HG03060 (cell line): ENCODE data around the gene MACROD2.

Experiments
- ATAC-seq: cut with Tn5 transposase; IDR thresholded peaks from one replicate; pipeline ENCODE4 v1.9.1; 2021; ENCODE audit warnings: low read depth, moderate number of reproducible peaks; ENCODE audit not compliant: unreplicated experiment

MACROD2 gene

GRCh38 chr20:16061351-16061750 lies 2066.0 kb downstream of the MACROD2 start:
- ATAC-seq, result no peak

GRCh38 chr20:16062661-16063581 lies 2067.6 kb downstream of the MACROD2 start:
- no peak for ATAC-seq

- ATAC-seq, result no peak
Observed at GRCh38 chr20:16063881-16064280, 2068.6 kb downstream of the MACROD2 start.

DNA sequence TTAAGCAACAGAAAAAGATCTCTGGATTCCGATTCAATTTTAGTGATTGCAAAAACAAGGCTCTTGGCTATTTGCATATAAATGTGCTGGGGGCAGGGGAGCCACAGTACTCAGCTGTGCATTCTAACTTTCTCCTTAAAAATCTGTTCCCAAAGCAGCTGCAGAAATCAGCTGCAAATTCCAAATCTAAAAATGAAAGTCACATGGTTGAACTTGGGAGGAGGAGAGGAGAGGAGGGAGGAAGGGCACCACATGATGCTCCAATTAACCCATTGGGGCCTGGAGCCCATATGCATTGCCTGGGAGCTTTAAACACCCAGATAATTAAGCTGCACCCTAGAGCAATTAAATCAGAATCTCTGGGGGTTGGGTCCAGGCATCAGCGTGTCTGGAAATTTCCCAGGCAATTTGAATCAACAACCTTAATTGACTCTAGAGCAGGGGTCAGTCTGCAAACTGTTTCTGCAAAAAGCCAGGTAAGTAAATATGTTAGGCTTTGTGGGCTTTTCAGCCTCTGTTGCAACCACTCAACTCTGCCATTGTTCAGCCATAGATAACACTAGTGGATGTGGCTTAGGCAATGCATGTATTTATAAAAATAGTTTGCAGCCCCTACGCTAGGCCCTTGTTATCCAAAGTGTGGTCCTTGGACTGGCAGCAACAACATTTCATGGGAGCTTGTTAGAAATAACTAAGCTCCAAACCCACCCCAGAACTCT lies 2069.8 kb downstream of the MACROD2 start:
- no peak for ATAC-seq

DNA sequence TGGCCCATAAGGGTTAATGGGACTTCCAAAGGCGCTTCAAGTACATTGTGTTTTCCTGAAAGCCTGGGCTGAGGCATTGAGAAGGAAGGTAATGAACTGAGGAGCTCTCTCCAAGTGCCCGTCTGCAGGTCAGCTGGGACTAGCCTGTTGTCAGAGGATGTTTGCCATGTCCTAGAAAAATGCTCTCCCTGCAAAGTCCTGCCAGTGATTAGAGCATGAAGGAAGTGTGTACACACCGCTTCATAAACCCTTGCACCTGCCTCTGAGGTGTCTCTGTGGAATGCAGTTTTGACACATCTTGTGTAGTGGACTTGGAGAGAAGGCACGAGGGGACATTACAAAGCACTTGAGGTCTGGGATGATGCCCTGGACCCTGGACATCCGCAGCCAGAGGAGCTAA lies 2071.3 kb downstream of the MACROD2 start:
- no peak for ATAC-seq

DNA sequence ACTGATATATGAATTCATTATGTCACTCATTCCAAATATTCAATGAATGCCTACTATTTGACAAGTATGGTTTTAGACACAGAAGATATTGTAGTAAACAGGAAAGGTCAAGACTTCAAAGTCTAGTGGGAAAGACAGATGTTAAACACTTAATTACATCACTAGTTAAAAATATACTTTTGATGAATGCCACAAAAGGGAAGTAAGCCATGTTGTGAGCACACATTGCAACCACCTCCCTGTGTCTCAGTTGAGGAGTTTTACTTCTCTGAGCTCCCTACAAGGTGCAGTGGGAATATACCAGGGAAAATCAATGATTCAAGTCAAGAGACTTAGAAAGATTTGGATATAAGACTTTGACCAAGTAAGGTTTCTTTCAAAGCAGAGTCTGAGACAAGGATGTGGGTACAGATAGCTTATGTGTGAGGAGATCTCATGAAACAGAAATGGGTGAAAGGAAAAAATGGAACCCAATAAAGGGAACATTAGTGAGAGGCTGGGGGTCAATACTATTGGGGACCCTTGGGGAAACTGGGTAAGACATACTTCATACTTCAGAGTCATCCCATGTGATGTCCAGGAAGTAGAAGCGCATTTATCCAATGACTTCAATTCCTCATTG lies 2074.2 kb downstream of the MACROD2 start:
- ATAC-seq, result peak; percentile 90

DNA sequence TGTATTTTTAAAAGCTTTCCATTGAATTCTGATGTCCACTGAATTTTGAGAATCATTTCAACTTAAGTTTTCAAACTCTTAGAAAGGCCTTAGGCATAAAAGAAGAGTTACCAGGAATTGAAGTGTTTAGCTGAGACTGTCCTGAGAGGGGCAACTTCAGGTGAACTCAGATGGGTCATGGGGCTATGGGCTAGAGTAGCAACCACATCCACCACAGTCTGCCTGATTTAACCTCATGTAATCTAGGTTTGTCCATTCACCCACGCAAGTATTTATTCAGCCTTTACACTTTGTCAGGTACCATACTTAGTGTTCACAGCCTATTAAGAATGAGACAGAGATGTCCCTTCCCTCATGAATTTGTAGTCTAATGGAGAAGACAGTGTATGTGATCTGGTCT lies 2076.9 kb downstream of the MACROD2 start:
- ATAC-seq, result no peak

DNA sequence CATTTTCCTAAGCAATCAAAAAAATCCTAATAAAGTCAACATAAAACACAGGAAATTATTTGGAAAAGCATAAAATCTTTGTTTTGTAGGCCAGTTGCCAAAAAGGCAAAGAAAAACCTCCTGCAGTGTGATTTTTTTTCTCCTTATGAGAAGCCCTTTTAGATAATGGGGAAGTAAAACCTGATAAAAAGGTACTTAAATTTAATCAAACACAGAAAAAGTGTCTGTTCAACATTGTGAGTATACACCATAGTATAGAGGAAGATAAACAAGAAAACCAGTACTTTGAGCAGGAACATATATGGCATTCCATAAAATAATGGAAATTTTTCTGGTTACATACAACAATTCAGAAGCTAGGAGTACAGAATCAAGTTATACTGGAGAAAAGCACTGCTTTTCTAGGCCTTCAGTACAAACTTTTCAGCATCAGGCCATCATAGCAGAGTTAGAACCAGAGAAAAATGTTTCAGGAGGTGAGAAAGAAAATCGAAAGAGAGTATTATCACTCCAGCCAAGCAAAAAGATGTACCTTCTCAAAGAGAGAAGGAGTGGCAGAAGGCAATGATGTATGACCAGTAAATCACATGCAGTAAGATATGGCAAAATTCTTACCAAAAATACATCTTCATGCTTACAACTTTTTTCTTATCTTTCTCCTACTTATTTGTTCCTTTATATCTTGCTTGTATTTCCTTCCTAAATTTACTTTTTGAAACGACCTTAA lies 2083.0 kb downstream of the MACROD2 start:
- no peak for ATAC-seq

GRCh38 chr20:16081421-16081820 lies 2086.1 kb downstream of the MACROD2 start:
- ATAC-seq, result no peak

DNA sequence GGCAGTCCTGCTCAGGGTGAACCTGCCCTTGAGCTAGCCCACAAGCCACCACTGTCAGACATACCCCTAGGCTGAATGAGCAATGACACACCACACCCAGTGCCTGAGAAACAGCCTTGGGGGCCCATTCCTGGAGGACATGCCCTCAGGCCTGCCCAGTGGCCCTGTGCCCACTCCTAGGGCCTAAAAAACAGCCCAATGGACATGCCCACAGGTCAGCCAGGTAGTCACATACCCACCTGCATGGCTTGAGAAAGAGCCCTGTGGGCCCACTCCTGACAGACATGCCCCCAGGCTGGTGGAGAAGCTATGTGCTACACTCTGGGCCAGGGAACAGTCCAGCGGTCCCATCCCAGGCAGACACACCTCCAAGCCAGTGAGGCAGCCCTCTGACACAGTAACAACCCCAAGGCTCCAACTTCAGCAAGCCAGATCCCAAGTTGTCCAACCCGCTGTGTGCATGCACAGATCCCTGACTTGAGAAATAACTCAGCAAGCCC lies 2086.8 kb downstream of the MACROD2 start:
- no peak for ATAC-seq

- ATAC-seq, result no peak
Observed at GRCh38 chr20:16083639-16084280, 2088.4 kb downstream of the MACROD2 start.

DNA sequence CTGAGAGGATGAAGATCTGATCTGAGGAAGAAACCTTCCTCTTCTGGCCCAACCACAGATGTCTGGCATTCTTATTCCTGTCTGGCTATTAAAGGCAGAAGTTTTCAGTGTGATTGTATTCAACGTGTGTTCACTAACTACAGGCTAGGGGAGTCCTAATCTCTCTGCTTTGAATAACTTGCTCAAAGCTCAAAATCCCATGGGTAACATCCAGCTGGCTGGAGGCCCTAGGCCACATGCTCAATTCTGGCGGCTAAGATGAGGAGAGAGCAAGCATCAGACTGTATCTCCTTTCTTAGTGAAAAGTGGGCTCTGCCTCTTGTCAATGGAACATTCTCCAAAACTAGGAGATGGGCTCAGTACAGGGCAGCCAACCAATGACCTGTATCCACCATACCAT lies 2099.9 kb downstream of the MACROD2 start:
- ATAC-seq, result no peak

DNA sequence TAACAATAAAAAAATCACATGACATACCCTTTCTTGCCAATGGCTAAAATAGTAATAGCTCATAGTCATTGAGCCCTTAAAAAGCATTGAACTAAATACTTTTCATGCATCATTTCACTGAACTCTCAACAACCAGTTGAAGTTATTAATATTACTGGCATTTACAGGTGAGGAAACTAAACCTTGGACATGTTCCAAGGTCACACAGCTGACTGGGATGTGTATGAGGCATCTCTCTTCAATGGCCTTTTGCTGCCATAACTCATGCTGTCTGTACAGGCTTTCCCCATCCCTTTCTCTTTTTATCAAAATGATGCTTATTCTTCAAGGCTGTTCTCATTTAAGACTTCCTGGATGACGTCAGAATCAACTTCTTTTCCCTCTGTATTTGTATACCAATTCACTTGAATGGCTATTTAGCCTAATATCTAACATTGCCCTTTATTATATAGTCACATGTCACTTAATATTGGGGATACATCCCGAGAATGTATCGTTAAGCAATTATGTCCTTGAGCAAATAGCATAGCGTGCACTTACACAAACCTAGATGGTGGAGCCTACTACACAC lies 2101.5 kb downstream of the MACROD2 start:
- no peak for ATAC-seq

DNA sequence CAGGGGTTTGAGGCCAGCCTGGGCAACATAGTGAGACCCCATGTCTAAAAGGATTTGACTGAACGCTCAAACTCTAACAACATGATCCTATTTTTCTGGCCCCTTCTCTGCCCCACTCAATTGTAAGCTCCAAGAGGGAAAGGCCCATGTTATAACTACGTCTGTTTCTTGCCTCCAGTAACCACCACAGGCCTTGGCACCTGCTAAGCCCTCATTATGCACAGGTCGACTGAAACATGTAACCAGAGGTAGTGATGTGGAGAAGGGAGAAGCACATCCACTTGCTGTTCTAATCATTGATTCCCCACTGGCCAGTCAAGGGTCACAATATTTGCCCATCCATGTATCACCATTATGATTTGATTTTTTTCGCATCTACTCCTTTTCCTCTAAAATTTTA lies 2102.5 kb downstream of the MACROD2 start:
- ATAC-seq, result no peak

GRCh38 chr20:16098890-16099639 lies 2103.7 kb downstream of the MACROD2 start:
- ATAC-seq, result no peak

GRCh38 chr20:16100111-16100510 lies 2104.8 kb downstream of the MACROD2 start:
- no peak for ATAC-seq

- no peak for ATAC-seq
Observed at GRCh38 chr20:16100767-16101166, 2105.5 kb downstream of the MACROD2 start.
